K562 (cell line): ENCODE data around the gene GCGR. TPM values are rescaled to one million over a fixed set of nuclear protein-coding genes. Genes with fewer than 3 reads are reported as not detected.
A peak's percentile ranks its signal among the peaks of the same experiment; 100 is the strongest.

Source experiments
- CHD1 ChIP-seq: fragments of 200-600 bp; sonication (generic); IDR thresholded peaks from one replicate; pipeline ENCODE4 v1.6.1; 2012; ENCODE audit warnings: mild to moderate bottlenecking, moderate library complexity, low read length, inconsistent platforms
- KDM4B ChIP-seq, 2 experiments: fragments of 450-650 bp in 1 of 2; sonication (generic) in 1 of 2; IDR thresholded peaks; 2 replicates each; pipeline ENCODE4 v1.6.1; 2016 to 2017; ENCODE audit warnings: borderline replicate concordance in 2 of 2, antibody characterized with exemption in 1 of 2, low read depth in 1 of 2, mild to moderate bottlenecking in 1 of 2
- KDM5B ChIP-seq: fragments of 200-600 bp; sonication (generic); IDR thresholded peaks from 2 replicates; pipeline ENCODE4 v1.6.1; 2012; ENCODE audit warnings: low read depth, mild to moderate bottlenecking, moderate library complexity, low read length, control low read depth, inconsistent platforms; ENCODE audit not compliant: insufficient replicate concordance
- NFIC ChIP-seq: fragments of 450-650 bp; IDR thresholded peaks from 2 replicates; pipeline ENCODE4 v1.6.1; 2017; ENCODE audit warnings: mild to moderate bottlenecking, inconsistent platforms
- RBFOX2 ChIP-seq: fragments of 200-400 bp; formaldehyde crosslinking; IDR thresholded peaks from 2 replicates; pipeline ENCODE4 v1.6.1; 2017; ENCODE audit warnings: low read depth, mild to moderate bottlenecking, low read length, moderate library complexity
- RBM17 ChIP-seq: fragments of 200-400 bp; formaldehyde crosslinking; IDR thresholded peaks from 2 replicates; pipeline ENCODE4 v1.6.1; 2017; ENCODE audit warnings: low read depth, mild to moderate bottlenecking, low read length, borderline replicate concordance
- RBM22 ChIP-seq: fragments of 200-400 bp; formaldehyde crosslinking; IDR thresholded peaks from 2 replicates; pipeline ENCODE4 v1.6.1; 2018; ENCODE audit warnings: low read length, low read depth; ENCODE audit not compliant: poor library complexity, severe bottlenecking
- RFX1 ChIP-seq: fragments of 450-650 bp; IDR thresholded peaks from 2 replicates; pipeline ENCODE4 v1.6.1; 2016; ENCODE audit warnings: mild to moderate bottlenecking, moderate library complexity
- RFX7 ChIP-seq: fragments of 250-450 bp; sonication (Bioruptor Pico); IDR thresholded peaks from 2 replicates; pipeline ENCODE4 v1.5.1; 2021; ENCODE audit warnings: mild to moderate bottlenecking
- SRSF1 ChIP-seq: fragments of 200-400 bp; formaldehyde crosslinking; IDR thresholded peaks from 2 replicates; pipeline ENCODE4 v1.6.1; 2017; ENCODE audit warnings: mild to moderate bottlenecking, low read depth, low read length, moderate library complexity
- SUPT5H ChIP-seq: fragments of 450-650 bp; IDR thresholded peaks from 2 replicates; pipeline ENCODE4 v1.6.1; 2016
- TAF15 ChIP-seq: fragments of 200-400 bp; formaldehyde crosslinking; IDR thresholded peaks from 2 replicates; pipeline ENCODE4 v1.6.1; 2017; ENCODE audit warnings: mild to moderate bottlenecking, low read depth, low read length, moderate library complexity
- ZBTB33 ChIP-seq: sonication (generic); formaldehyde crosslinking; IDR thresholded peaks from 2 replicates; pipeline ENCODE4 v1.8.1; 2023; ENCODE audit warnings: mild to moderate bottlenecking, missing genetic modification reagents
- ZNF121 ChIP-seq: sonication (generic); formaldehyde crosslinking; conservative IDR thresholded peaks from 2 replicates; pipeline ENCODE4 v1.8.0; 2022; ENCODE audit warnings: missing genetic modification reagents
- ZNF124 ChIP-seq: sonication (generic); formaldehyde crosslinking; IDR thresholded peaks from 2 replicates; pipeline ENCODE4 v1.8.1; 2022; ENCODE audit warnings: missing genetic modification reagents
- ZNF24 ChIP-seq: fragments of 450-650 bp; IDR thresholded peaks from 2 replicates; pipeline ENCODE4 v1.6.1; 2016
- ZNF561 ChIP-seq: fragments of 450-650 bp; formaldehyde crosslinking; conservative IDR thresholded peaks from 2 replicates; pipeline ENCODE4 v1.4.0; 2020; ENCODE audit warnings: mild to moderate bottlenecking, moderate library complexity
- ZNF764 ChIP-seq: fragments of 250-450 bp; sonication (Bioruptor Pico); IDR thresholded peaks from 2 replicates; pipeline ENCODE4 v1.4.0; 2020; ENCODE audit warnings: low read depth, mild to moderate bottlenecking, moderate library complexity
- polyA plus RNA-seq, 8 experiments: library from polyadenylated mRNA; depleted of rRNA in 4 of 8; stranded (reverse) in 5 of 8; unstranded in 3 of 8; fragments of >200 nt; fragmentation: Nextera tagmentation in 2 of 8; fragmentation: Illumina TruSeq in 1 of 8; extraction: Ambion mirVana in 2 of 8; extraction: Trizol in 1 of 8; gene quantifications; 2 replicates each; pipeline versions ENCODE4 v1.2.1 to v1.2.3, GENCODE V29; 2011 to 2014; ENCODE audit warnings: inconsistent platforms in 1 of 8, missing spikeins in 1 of 8
- total RNA-seq, 7 experiments: library from RNA; depleted of rRNA in 6 of 7; stranded (reverse); fragments of >200 nt in 6 of 7; fragmentation: Illumina TruSeq in 2 of 7; extraction: Trizol in 2 of 7; gene quantifications; 2 replicates each; pipeline versions ENCODE4 v1.2.1 to v1.2.3, GENCODE V29; 2011 to 2021; ENCODE audit warnings: low replicate concordance in 1 of 7
- TF ChIP-seq, protein P1 (sequence below): IDR thresholded peaks from 2 replicates; pipeline ENCODE4 v1.6.1; 2011; ENCODE audit not compliant: insufficient read length; ENCODE audit errors: extremely low read depth
- TF ChIP-seq, protein P2 (sequence below): fragments of 250-450 bp; sonication (Bioruptor Pico); IDR thresholded peaks from 2 replicates; pipeline ENCODE4 v1.8.0; 2022; ENCODE audit warnings: inconsistent platforms, mild to moderate bottlenecking, moderate library complexity, borderline replicate concordance
- TF ChIP-seq, protein P3 (sequence below): fragments of 250-450 bp; sonication (Bioruptor Pico); IDR thresholded peaks from 2 replicates; pipeline ENCODE4 v1.8.0; 2021; ENCODE audit warnings: borderline replicate concordance, mild to moderate bottlenecking, moderate library complexity; ENCODE audit not compliant: poor library complexity, severe bottlenecking
- TF ChIP-seq, protein P4 (sequence below): fragments of 450-650 bp; formaldehyde crosslinking; conservative IDR thresholded peaks from 2 replicates; pipeline ENCODE4 v1.4.0; 2022; ENCODE audit warnings: mild to moderate bottlenecking, missing genetic modification characterization

The GCGR gene
- total and polyA plus RNA-seq, 9 of the 15 experiments (the other 6 are each of a cell fraction or from before 2014, with no cell fraction given), result not detected

DNA sequence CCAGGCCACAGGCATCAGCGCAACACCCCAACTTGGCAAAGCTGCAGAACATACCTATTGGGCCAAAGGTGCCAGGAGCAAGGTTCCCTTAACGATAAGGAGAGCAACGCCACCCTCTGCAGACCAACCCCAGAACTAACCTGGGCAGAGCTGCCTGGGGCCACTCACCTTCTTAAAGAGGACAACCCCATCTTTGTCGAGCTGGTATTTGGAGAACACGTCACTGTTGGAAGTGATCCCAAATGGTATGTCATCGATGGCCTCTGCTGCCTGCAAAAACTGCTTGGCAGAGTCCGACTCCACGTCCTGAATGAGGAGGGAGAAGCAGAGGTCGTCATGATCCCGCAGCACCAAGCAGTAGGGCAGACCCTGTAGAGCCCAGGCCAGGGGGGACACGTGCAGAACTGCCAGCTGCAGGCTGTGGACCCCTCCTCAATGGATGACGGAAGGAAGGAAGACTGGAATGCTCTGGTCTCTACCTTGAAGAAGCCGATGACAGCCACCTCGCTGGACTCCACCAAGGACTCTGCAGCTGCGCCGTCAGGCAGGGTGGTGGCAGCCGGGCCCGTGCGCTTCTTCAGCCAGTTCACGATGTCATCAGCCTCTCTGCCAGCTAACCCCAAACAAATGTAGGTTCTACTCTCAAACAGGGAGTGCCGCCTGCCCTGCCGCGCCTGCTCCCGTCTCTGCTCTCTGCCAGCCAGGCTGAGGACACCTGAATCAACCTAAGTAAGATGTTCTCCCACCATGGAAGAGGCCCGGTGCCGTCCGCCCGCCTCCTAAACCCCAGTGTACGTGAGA lies 51.2 kb downstream of the GCGR start (continued):
- TF ChIP-seq RBFOX2, result peak; percentile 75
- TF ChIP-seq RFX7 (CRISPR knock-in tag), result no peak
- TF ChIP-seq, protein P1, sequence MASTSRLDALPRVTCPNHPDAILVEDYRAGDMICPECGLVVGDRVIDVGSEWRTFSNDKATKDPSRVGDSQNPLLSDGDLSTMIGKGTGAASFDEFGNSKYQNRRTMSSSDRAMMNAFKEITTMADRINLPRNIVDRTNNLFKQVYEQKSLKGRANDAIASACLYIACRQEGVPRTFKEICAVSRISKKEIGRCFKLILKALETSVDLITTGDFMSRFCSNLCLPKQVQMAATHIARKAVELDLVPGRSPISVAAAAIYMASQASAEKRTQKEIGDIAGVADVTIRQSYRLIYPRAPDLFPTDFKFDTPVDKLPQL, result no peak
- TF ChIP-seq CHD1, result no peak
- TF ChIP-seq ZNF561 (CRISPR knock-in tag), result no peak
- TF ChIP-seq RBM22, result peak; percentile 87
- TF ChIP-seq, protein P2, sequence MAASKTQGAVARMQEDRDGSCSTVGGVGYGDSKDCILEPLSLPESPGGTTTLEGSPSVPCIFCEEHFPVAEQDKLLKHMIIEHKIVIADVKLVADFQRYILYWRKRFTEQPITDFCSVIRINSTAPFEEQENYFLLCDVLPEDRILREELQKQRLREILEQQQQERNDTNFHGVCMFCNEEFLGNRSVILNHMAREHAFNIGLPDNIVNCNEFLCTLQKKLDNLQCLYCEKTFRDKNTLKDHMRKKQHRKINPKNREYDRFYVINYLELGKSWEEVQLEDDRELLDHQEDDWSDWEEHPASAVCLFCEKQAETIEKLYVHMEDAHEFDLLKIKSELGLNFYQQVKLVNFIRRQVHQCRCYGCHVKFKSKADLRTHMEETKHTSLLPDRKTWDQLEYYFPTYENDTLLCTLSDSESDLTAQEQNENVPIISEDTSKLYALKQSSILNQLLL (CRISPR knock-in tag), result no peak
- TF ChIP-seq, protein P3, sequence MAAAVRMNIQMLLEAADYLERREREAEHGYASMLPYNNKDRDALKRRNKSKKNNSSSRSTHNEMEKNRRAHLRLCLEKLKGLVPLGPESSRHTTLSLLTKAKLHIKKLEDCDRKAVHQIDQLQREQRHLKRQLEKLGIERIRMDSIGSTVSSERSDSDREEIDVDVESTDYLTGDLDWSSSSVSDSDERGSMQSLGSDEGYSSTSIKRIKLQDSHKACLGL (CRISPR knock-in tag), result no peak
- peak; percentile 43 for TF ChIP-seq SUPT5H
- TF ChIP-seq ZNF124, result no peak
- no peak for TF ChIP-seq KDM4B (IDR thresholded peaks at IDR 0.05; ENCODE audit: borderline replicate concordance in 2 of 2, low read depth in 1 of 2)
- TF ChIP-seq ZNF764 (CRISPR knock-in tag), result no peak
- no peak for TF ChIP-seq NFIC
- no peak for TF ChIP-seq RFX1
- TF ChIP-seq, protein P4, sequence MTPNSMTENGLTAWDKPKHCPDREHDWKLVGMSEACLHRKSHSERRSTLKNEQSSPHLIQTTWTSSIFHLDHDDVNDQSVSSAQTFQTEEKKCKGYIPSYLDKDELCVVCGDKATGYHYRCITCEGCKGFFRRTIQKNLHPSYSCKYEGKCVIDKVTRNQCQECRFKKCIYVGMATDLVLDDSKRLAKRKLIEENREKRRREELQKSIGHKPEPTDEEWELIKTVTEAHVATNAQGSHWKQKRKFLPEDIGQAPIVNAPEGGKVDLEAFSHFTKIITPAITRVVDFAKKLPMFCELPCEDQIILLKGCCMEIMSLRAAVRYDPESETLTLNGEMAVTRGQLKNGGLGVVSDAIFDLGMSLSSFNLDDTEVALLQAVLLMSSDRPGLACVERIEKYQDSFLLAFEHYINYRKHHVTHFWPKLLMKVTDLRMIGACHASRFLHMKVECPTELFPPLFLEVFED, result no peak
- TF ChIP-seq ZBTB33, result no peak
- no peak for TF ChIP-seq ZNF121
- no peak for TF ChIP-seq ZNF24
- TF ChIP-seq TAF15, result no peak
- no peak for TF ChIP-seq SRSF1
- TF ChIP-seq KDM5B, result peak; percentile 25
- no peak for TF ChIP-seq RBM17
